LNCaP clone FGC (cell line): ENCODE results near the gene LILRB1.

Source experiments
- DNase-seq: peaks from one replicate; pipeline ENCODE4 v3.0.0-alpha.2; 2011; ENCODE audit warnings: low read depth
- H3K4me3 ChIP-seq: 2 replicates; pipeline ENCODE4 v1.5.1; 2011; ENCODE audit warnings: mild to moderate bottlenecking, low read depth, low read length, control low read depth
- TF ChIP-seq, protein P1 (sequence below): IDR thresholded peaks from 2 replicates; pipeline ENCODE4 v1.5.1; 2012; ENCODE audit warnings: mild to moderate bottlenecking; ENCODE audit not compliant: control insufficient read depth, insufficient read depth; ENCODE audit errors: extremely low read depth

Gene LILRB1

DNA sequence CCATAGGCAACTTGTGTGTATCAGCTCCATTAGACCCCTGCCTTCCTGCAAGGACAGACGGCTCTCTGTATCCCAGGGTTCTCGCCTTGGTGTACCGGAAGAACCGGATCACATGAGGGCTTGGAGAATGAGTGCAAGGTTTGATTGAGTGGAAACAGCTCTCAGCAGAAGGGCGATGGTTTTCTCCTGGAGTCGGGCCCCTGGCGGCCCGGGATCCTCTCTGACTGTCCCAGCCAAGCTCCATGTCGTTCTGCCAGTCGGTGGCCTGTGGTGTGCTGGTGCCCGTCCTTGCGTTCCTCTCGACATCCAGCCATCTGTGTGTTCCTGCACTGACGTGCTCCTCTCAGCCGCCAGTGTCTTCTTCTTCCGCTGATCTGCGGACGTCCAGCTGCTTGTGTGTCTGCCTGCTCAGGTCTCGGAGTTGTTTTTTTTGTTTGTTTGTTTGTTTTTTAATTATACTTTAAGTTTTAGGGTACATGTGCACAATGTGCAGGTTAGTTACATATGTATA is 16.1 kb downstream of the LILRB1 start:
- no peak for DNase-seq
- TF ChIP-seq, protein P1, sequence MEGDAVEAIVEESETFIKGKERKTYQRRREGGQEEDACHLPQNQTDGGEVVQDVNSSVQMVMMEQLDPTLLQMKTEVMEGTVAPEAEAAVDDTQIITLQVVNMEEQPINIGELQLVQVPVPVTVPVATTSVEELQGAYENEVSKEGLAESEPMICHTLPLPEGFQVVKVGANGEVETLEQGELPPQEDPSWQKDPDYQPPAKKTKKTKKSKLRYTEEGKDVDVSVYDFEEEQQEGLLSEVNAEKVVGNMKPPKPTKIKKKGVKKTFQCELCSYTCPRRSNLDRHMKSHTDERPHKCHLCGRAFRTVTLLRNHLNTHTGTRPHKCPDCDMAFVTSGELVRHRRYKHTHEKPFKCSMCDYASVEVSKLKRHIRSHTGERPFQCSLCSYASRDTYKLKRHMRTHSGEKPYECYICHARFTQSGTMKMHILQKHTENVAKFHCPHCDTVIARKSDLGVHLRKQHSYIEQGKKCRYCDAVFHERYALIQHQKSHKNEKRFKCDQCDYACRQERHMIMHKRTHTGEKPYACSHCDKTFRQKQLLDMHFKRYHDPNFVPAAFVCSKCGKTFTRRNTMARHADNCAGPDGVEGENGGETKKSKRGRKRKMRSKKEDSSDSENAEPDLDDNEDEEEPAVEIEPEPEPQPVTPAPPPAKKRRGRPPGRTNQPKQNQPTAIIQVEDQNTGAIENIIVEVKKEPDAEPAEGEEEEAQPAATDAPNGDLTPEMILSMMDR = no peak
- no peak overlapping the region for H3K4me3 ChIP-seq

DNA sequence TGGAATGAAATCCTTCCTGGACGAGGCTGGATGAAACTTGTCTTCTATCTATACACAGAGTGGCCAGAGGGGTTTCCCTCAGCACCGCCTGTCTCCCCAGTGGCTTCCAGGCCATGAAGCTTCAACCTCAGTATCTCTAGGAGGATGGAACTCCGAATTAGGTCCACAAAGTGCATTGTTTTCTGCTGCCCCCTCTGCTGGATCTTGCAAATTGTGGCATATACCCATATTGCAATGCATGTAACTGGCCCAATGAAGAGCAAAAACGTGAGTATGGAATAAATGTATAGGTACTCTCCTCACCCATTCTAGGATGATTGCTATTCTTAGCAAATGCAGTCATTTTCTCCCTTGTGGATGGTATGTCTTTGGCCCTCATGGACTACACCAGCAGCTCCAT is 17.8 kb downstream of the LILRB1 start:
- DNase-seq = no peak
- TF ChIP-seq, protein P1 = no peak
- no peak overlapping the region for H3K4me3 ChIP-seq

DNA sequence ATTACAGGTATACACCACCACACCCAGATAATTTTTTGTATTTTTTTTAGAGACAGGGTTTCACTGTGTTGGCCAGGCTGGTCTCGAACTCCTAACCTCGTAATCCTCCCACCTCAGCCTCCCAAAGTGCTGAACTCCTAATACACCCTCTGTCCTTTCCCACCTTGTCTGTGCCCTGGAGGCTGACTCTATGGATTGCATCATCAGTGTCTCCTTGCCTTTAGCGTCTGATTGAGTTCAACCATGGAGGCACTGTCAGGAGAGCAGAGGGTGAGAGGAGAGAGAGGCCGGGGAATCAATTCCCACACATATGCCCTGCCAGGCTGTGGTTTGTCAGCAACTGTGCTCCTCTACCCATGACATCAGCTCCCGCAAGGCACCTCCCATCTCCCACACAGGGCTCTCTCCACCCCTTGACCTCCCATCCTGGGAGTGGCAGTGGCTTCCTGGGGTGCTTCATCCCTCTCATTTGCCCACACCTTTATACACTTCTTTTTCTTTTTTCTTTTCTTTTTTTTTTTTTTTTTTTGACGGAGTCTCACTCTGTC is 19.9 kb downstream of the LILRB1 start:
- no peak for DNase-seq
- TF ChIP-seq, protein P1 = no peak

DNA sequence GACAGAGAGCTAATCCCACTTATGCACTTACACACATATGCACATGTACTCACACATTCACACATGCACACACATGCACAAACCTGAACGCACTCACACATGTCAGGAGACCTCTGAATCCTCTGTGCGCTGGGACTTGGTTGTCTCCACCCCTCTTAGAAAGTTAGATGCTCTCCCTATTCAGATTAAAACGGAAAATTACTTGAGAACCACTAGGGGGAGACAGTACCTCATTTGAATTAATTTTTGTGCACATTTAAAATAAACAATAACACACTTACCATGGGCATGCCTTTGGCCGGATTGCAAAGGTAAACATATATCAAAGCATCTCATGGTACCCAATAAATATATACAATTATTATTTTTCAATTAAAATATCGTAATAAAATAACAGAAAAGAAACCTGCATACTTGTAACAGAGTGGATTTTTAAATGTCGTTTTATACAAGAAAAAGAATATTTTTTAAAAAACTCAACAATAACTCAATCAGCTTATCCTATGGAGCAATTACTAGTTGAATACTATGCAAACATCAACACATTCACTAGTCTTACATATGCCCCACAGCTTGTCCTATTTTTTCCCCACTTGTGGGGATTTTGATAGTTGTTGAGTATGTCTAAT is 23.0 kb downstream of the LILRB1 start:
- TF ChIP-seq, protein P1 = peak; percentile 50
- peak; percentile 22 for DNase-seq
- H3K4me3 ChIP-seq = no peak overlapping the region

More for the DNA sequence above, 19.9 kb downstream of the LILRB1 start:
- no peak overlapping the region for H3K4me3 ChIP-seq

- no peak overlapping the region for H3K4me3 ChIP-seq
- TF ChIP-seq, protein P1 = no peak
- no peak for DNase-seq
Observed at GRCh38 chr19:54654447-54655321, 24.4 kb downstream of the LILRB1 start.

GRCh38 chr19:54659300-54659699 is 29.0 kb downstream of the LILRB1 start:
- TF ChIP-seq, protein P1 = no peak
- no peak overlapping the region for H3K4me3 ChIP-seq
- no peak for DNase-seq
